NOMO-1 treated with dmso at 0.1 percent for 144 hours (cell line): Measurements from ENCODE around the gene RNF220.
"Not testable (repeated sequence)": the region's sequence is repeated elsewhere in the genome, so short reads cannot be mapped to it uniquely, and the experiment has no call there.

Source experiments
- DNase-seq: peaks from one replicate; lab custom pipeline; 2025; ENCODE audit not compliant: unreplicated experiment; lab: John Stamatoyannopoulos, UW

Gene RNF220

DNA sequence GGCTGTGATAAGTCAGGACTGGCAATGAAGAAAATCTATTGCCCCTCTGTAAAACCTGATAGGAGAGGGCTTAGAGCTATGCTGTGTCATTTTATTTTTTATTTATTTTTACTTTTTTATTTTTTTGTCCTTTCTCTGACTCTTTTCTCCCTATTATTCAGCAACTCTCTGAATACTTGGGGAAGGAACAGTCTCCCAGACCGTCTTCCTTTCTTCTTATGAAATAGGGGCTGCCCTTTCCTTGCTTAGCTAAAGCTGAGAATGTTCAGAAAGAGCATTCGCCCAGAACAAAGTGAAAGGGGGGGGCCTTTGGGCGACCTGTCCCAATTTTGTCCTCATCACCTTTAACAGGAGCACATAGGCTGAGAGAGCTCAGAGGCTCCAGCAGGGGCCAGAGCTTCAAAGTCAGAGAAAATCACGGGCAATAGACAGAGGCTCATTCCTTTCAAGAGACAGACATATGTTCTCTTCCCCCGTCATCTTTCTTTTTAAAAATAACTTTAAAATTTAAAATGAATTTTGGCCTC lies 80.9 kb downstream of the RNF220 start:
- DNase-seq: no peak

DNA sequence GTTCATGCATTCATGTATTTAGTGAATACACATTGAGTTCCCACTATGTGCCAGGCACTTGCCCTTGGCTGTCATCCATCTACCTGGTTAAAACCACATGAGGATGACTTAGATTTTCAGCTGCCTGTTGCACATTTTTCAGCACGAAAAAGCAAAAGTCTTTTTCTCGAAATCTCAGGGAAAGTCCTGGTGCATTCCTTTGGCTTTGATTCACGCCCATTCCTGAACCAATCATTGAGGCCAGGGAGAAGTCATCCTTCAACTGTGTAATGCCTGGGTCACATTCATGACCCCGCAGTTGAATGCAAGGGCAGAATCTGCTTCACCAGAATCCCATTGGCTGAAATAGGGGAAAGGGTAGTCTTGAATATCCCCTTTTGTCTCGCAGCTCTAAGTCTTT lies 84.4 kb downstream of the RNF220 start:
- no peak for DNase-seq

DNA sequence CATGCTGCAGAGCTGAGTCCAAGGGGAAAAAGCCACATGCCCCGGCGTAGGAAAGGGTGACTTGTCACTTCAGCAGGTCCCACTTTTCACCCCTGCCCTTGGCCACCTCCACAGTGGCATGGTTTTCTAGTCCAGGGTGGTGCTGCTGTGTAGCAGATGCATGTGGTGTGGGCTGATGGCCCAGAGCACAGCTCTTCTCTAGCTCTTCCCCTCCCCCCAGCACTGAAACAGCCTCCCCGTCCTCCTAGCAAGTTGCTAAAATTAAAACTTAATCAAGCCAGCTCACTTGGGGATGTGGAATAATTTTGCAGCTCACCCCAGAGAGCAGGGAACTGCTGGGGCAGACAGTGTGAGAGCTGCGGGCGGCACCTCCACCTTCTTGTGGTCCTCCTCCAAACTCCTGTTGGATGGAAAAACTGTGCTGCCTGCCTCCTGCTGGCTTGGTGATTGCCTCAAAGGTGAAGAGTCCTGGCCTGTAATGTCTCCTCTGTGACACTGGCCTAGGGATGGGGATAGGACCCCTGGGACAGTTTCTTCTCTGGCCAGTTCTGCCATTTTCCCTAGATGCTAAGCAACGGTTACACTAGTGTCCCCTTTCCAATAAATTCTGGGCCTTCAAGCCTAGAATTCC lies 91.6 kb downstream of the RNF220 start:
- DNase-seq: no peak

DNA sequence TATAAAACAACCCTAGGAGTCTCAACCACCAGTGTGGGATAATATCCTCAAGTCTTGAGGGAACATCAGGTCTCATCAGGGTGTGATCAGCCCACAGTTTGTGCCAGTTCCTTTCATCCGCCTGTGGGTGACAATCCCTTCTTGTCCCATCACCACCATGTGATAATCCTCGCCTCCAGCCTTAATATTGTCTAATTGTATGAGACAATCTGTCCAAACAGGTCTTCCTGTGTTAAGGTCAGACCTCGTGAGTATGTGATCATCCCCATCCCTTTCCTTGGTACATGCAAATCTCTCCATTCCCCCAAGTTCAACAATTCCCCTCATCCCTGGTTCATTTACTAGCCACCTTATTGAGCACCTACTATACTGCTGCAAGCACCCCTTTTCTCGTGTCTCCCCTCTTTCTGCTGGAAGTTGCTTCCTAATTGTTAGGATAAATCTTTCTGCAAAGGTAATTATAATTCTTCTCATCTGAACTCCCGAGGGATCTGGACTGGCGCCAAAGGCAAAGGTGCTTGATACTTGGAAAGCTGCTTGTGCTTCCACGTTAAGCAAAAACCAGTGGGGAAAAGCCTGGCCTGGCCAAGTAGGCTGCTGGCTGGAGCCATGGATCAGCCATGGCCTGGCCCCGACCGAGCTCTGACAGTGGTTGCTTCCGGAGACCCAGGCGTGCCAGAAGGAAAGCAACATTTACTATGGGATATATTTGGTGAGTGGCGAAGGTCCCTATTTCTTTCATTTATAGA lies 92.5 kb downstream of the RNF220 start:
- no peak for DNase-seq

DNA sequence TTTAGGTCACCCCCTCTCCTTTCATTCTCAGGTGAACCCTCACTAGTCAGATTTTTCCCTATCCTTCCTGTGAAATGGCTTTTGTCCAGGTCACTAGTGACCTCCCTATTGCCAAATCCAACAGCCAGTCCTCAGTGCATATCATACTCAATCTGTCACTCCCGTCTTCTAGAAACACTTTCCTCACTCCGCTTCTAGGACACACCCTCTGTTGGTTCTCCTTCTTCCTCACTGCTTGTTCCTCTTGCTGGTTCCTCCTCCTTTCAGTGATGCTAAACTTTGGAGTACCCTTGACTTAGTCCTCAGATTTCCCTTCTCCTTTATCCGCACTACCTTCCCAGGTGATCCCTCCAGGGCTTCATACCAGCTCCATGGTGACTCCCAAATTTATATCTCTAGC lies 94.3 kb downstream of the RNF220 start:
- peak; percentile 39 for DNase-seq

DNA sequence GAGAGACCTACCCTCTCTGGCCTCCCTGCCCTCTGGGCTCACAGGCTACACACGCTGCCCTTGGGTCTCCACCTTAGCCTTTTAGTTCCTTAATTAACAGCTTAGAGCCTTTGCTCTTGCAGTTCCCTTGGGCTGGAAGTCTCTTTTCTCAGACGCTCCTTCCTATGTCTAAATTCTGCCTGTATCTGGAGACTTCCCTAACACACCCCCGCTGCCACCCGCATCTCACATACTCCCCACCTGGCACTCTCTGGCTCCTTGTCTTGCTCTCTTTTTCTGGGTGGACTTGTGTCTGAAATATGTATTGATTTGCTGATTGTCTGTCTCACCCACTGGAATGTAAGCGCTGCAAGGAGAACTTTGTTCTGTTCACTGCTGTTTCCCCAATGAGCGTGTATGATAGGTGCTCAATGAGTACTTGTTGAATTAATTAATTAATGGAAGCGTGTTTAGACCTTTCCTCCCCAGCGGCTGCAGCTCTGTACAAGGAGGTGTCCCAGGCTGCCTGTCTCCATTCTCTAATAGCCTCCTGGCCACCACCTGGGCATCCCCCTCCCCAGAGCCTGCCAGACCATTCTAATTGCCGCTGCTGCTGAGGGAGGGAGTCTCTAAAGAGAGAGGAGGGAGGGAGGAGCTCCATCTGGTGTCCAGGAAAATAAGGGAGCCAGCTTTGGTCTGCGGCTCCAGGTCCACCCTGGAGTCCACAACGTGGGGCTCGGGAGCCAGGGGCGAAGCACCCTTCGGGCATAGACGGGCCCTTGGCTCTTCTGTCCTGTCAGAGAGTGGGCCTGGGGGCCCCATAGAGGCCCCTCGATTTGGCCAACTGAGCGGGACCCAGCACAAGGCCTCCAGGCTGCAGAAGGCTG lies 95.4 kb downstream of the RNF220 start:
- DNase-seq: no peak

DNA sequence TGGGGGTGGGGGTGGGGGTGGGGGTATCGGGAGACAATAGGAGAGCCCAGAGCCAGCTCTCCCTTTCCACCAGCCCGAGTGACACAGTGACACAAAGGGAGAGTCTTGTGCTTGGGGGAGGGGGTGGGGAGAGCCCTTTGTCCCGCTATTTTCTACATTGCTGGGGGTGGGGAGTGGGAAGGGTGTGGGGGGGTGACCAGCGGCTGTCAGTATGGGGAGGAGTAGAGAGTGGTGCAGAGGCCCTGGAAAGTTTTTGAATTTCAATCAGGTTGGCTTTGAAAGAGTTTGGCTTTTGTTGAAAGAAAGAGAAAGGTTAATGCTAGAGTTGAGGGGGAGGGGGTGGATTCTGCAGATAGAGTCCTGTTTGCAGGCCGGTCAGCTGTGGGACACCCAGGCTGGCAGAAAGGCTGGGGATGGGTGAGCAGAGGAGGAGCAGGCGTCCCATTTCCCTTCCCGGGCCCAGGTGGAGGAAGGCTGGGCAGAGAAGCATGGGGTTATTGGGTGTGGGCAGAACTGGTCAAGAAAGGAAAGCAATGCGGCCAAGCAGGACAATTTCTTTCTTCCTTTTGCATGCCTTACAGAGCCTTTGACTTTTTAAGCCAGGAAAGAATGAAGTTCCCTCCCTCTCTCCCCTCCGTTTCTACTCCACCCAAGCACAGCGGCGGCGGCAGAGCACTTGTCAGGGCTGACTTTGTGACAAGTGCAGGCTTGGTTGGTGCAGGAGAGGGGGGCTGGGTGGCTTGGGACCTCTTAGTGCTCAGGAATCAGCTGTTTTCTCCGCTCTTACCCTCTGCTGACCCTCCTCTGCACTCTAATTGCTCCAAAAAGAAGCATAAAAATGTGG lies 96.2 kb downstream of the RNF220 start:
- no peak for DNase-seq

DNA sequence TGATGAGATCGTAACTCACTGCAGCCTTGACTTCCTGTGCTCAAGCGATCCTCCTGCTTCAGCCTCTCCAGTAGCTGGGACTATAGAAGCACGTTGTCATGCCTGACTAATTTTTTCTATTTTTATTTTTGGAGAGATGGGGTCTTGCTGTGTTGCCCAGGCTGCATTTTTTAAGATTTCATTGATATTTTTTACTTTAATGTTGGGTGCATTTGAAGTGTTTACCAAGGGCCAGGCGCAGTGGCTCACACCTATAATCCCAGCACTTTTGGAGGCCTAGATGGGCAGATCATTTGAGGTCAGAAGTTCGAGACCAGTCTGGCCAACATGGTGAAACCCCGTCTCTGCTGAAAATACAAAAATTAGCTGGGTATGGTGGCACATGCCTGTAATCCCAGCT lies 97.8 kb downstream of the RNF220 start:
- not testable (repeated sequence) for DNase-seq

DNA sequence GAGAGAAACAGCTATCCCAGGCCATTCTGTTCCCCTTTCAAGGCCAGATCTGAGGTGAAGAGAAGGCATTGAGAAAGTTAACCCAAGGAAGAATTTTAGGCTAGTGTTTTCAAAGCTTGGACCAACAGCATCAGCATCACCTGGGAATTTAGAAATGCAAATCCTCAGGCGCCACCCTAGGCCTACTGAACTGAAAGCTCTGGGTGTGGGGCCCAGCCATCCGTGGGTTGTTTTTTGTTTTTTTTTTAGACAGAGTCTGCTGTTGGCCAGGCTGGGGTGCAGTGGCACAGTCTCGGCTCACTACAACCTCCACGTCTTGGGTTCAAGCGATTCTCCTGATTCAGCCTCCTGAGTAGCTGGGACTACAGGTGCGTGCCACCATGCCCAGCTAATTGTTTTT lies 98.6 kb downstream of the RNF220 start:
- no peak for DNase-seq

DNA sequence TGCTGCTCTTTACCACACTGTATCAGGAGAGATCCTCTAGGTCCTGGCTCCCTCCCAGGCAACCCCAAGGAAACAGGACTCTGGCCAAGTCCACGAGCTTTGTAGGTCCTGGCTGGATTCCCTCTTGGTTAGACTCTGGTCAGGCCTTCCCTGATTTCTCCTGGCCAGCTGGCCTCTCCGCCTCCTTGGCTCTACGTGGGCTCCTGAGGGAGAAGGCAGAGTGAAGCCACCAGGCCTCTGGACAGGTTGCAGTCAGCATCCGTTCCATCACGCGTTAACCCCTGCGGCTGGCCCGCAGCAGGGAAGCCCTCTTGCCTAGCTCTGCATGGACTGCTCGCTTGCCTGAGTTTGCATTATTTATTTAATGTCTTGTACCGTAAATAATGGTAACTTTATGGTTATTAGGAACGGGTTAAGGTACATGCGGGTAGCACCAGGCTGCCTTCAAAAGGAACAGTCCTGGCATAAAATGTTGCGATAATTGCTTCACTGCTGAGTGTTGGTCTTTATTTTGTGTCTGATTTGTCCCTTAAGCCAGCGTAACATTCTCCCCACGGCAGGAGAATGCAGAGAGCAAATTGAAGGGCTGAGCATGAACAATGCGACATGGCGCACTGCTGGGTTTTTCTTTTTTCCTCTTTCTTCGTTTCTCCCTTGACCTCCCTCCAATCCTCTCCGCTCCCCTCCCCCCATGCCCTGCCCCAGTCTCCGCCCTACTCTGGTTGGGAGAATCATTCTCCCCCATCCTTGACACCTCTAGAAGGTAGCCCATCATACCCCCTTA lies 100.3 kb downstream of the RNF220 start:
- no peak for DNase-seq

DNA sequence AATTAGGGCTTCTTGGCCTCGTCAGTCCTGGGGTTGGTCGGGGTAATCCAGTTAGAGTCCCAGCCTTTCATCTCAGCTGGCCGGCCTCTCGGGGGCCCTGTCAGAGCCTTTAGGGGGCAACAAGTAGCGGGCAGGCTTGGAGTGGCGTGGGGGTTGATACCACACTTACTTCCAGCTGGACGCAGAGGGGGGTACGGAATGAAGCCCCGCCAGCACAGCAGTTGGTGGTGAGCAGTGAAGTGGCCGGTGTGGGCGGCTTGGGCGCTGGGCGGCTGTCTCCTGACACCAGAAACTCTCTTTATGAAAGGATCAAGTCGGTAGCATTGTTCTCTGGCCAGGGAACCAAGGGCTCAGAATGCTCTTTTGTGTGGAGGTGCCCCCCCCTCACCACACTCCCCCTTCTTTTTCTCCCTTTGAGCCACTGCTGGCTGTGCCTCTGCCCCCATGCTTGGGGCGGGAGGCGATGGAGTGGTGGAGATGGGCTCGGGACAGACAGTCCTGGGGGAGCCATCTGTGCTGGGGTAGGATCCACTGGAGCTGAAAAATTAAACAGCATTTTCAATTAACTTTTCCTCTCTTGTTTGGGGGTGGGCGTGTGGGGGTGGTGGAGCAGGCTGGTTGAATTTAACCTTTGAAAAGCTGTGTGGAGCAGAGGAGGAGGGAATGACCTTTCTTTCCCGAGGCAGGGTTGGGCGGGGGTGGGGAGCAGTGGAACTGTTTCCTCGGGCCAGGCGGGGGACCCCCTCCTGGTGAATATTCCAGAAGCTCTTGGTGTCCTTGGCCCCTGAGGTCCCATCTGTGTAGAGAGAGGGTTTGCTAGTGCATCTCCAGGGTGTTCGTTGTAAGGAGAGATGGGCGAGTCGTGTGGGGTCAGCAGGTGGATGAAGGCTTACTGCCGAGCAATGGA lies 102.7 kb downstream of the RNF220 start:
- no peak for DNase-seq

DNA sequence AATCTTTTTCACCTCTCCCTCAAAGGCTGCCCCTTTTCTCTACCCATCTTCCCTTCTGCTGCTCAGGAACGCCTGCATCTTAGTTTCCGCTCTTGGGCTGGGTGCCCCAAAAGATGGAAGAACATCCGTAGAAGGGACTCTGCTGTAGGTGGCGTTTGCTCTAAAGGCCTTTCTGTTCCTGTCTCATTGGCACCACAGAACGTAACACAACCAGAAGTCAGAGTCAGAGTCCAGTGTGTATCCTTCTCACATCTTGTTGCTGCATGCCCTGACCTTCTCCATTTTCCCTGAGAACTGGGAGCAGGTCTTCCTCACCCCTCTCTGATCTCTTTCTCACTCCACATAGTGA lies 103.3 kb downstream of the RNF220 start:
- no peak for DNase-seq

DNA sequence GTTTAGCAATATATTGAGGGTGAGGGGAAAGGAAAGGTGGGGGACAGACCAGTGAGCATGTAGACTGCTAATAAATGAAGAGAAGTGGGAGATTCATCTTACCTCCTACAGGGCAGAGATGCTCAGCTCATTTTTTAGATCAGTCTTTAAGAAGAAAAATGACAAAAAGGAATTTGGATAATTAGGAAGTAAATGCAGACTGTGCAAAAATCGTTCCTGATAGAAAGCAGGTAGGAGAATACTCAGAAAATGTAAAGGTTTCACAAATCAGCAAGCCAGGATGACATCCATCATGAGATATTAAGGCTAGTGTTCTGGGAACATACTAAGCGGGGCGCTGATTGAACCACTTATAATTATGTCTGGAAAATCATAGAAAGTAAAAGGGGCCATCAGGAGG lies 106.3 kb downstream of the RNF220 start:
- DNase-seq: no peak

DNA sequence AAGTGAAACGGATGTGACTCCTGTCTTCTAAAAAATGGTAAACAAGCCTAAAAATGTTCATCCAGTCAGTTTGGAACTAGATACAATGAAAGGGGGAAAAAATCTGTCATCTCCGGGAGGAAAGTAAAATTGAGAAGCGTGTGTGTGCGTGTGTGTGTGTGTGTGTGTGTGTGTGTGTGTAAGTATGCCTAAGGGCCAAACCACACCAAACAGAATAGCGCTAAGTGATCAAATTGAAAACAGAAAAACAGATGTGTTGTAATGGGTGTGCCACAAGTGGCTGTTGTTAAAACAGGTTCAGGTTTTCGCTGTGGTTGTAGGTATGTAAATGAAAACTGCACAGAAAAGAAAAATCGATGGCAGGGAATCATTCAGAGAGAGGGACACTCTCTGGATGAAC lies 106.7 kb downstream of the RNF220 start:
- no peak for DNase-seq

DNA sequence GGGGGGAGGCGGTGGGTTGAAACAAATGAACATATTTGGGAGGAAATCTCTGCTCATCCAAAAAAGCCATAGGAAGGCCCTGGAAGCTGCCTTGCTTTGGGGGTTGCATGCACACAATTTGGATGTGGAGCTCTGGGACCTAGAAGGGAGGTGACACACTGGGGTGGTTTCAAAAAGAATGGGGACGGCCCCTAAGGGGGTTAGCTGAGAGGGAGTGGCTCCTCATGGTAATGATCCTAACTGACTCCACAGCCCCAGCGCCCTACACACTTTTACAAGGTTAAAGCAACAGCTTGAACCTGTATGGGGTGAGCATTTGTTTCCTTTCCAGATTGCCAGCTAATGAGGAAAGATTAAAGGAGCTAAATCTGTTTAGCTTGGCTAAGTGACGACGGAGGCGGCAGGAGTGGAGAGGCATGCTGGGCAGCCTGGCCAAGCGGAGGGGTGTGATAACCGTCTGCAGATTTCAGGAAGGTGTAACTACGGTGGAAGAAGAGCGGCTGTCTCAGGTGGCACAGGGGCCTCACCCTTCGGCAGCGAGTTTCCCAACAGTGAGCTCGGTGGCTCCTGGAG lies 107.3 kb downstream of the RNF220 start:
- no peak for DNase-seq

DNA sequence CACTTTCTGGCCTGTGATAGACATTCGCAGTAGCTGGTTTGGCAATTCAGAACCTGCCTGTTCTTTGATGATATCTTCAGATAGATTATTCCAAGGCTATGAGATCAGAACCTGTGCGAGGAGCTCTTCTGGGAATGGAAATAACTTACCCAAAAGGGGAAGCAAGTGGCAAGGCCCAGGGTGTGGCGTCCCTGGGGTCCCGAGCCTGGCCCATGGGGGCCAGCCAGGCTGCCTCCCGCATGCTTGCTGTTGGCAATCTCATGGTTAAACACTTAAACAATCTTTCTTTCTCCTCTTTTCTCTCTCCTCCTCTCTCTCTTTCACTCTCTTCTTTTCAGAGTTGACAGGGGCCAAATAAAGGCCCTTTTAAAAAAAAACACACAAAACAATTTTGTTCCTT lies 108.1 kb downstream of the RNF220 start:
- DNase-seq: no peak

DNA sequence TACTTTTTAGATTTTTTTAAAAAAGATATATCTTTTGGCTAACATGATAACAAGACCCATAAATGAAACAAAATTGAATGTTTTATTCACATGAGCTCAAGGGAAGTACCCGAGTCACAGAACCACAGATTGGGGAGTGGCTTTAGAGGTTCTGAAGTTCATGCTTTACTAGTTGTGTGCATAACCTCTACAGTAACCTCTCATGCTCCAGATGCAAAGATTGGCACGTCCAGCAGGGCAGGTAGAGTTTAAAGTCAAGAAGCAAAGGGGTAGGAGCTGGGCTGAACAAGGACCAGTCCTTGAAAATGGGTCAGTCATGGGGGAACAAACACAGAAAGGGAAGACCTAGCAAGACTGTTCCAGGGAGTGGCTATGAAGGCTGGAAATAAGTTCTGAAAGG lies 109.6 kb downstream of the RNF220 start:
- DNase-seq: no peak

DNA sequence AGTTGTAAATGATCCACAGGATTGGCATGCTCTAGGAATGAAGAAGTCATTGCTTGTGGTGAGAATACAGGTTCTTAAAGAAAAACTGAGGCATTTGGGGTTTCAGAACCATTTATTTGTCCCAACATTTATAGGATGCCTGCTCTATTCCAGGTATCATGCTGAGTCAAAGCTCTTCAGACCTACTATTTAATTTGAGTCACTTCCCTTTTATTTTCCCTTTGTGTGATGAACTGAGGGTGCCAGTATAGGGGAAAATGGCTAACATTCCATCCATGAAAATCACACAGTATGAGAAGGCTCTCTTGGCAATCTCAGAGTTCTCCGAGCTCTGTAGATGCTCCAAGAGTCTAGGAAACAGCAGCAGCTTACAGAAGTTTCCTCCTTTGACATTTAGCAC lies 110.4 kb downstream of the RNF220 start:
- DNase-seq: no peak
